B cell (primary cell): ENCODE measurements around the gene DIPK1B. TPM values are rescaled to one million over a fixed set of nuclear protein-coding genes. Genes with fewer than 3 reads are reported as not detected.

Experiments
- ATAC-seq: fragments of 200-7000 bp; cut with Tn5 transposase; one replicate; pipeline ENCODE4 v1.10.0; 2021; ENCODE audit warnings: low read depth, mild to moderate bottlenecking, moderate number of reproducible peaks, moderate library complexity
- CTCF ChIA-PET: fragments of 350-600 bp; sonication (Branson Sonifier 250); formaldehyde crosslinking; loops from one replicate; lab custom pipeline; 2021; ENCODE audit warnings: antibody characterized with exemption, inconsistent platforms; lab: Charles Lee
- POLR2A ChIA-PET: fragments of 350-600 bp; sonication (Branson Sonifier 250); formaldehyde crosslinking; loops from one replicate; lab custom pipeline; 2021; ENCODE audit warnings: antibody characterized with exemption; lab: Charles Lee
- DNase-seq: peaks from one replicate; pipeline ENCODE4 v3.0.0; 2013
- H2AFZ ChIP-seq: 2 replicates; pipeline ENCODE4 v1.6.1; 2012; ENCODE audit warnings: mild to moderate bottlenecking, low read depth, low read length; ENCODE audit not compliant: insufficient read depth, poor library complexity, severe bottlenecking
- H3K27ac ChIP-seq, 2 donors: 1 replicate in 1 of 2; 2 replicates in 1 of 2; pipeline ENCODE4 v1.5.1; 2012 to 2013; ENCODE audit warnings: low read length in 2 of 2, mild to moderate bottlenecking in 2 of 2, moderate library complexity in 1 of 2
- H3K27me3 ChIP-seq, 4 experiments: fragments of 200-600 bp in 1 of 4; sonication (generic) in 1 of 4; replicated peaks in 1 of 4; 1 replicate in 2 of 4; 2 replicates in 2 of 4; pipeline versions ENCODE4 v1.6.1 to v1.7.0; 2013 to 2016; ENCODE audit warnings: low read length in 3 of 4, mild to moderate bottlenecking in 2 of 4, mixed read lengths in 1 of 4, moderate library complexity in 1 of 4; ENCODE audit not compliant: insufficient read depth in 4 of 4, control insufficient read depth in 3 of 4; ENCODE audit errors: control extremely low read depth in 1 of 4
- H3K36me3 ChIP-seq, 2 experiments: replicated peaks in 1 of 2; 1 replicate in 1 of 2; 2 replicates in 1 of 2; pipeline versions ENCODE4 v1.6.1 to v1.7.1; 2013; ENCODE audit warnings: low read length in 1 of 2; ENCODE audit not compliant: insufficient read depth in 2 of 2, control insufficient read depth in 1 of 2; ENCODE audit errors: control extremely low read depth in 1 of 2, extremely low read depth in 1 of 2
- H3K4me1 ChIP-seq, 2 donors: fragments of 200-600 bp in 1 of 2; sonication (generic) in 1 of 2; 1 replicate in 1 of 2; 2 replicates in 1 of 2; pipeline versions ENCODE4 v1.5.1 to v1.6.1; 2013 to 2017; ENCODE audit warnings: low read length in 2 of 2; ENCODE audit not compliant: control insufficient read depth in 2 of 2, insufficient read depth in 2 of 2
- H3K4me2 ChIP-seq: replicated peaks from 2 replicates; pipeline ENCODE3; 2012; ENCODE audit warnings: mild to moderate bottlenecking, low read depth, low read length; ENCODE audit not compliant: poor library complexity, severe bottlenecking
- H3K4me3 ChIP-seq, 5 experiments: fragments of 200-600 bp in 1 of 5; sonication (generic) in 1 of 5; 1 replicate in 3 of 5; 2 replicates in 2 of 5; pipeline versions ENCODE4 v1.5.1 to v1.7.0; 2011 to 2016; ENCODE audit warnings: low read length in 4 of 5, mild to moderate bottlenecking in 4 of 5, low read depth in 2 of 5, control low read depth in 1 of 5, moderate library complexity in 1 of 5; ENCODE audit not compliant: insufficient read depth in 1 of 5; ENCODE audit errors: control extremely low read depth in 1 of 5, extremely low read depth in 1 of 5
- H3K79me2 ChIP-seq: fragments of 200-600 bp; sonication (generic); one replicate; pipeline ENCODE4 v1.6.0; 2016; ENCODE audit warnings: low read length; ENCODE audit not compliant: control insufficient read depth, insufficient read depth
- H3K9ac ChIP-seq: fragments of 200-600 bp; sonication (generic); 2 replicates; pipeline ENCODE4 v1.6.1; 2017; ENCODE audit warnings: mild to moderate bottlenecking, low read length, moderate library complexity
- H3K9me3 ChIP-seq, 3 donors: one replicate each; pipeline versions ENCODE4 v1.6.1 to v1.7.1; 2013; ENCODE audit warnings: low read length in 2 of 3; ENCODE audit not compliant: control insufficient read depth in 2 of 3, insufficient read depth in 1 of 3; ENCODE audit errors: control extremely low read depth in 1 of 3
- H4K20me1 ChIP-seq: 2 replicates; pipeline ENCODE4 v1.6.0; 2012; ENCODE audit warnings: mild to moderate bottlenecking, low read length; ENCODE audit not compliant: insufficient read depth, control insufficient read depth, poor library complexity, severe bottlenecking
- H3K27ac Mint-ChIP-seq: one replicate; pipeline ENCODE4 v1.8.0; 2021; ENCODE audit warnings: mixed read lengths
- H3K27me3 Mint-ChIP-seq: one replicate; pipeline ENCODE4 v1.8.0; 2021; ENCODE audit warnings: mixed read lengths
- H3K4me1 Mint-ChIP-seq: one replicate; pipeline ENCODE4 v1.8.0; 2021; ENCODE audit warnings: mixed read lengths
- H3K4me3 Mint-ChIP-seq: one replicate; pipeline ENCODE4 v1.8.0; 2021; ENCODE audit warnings: mixed read lengths
- H3K9me3 Mint-ChIP-seq: one replicate; pipeline ENCODE4 v1.8.0; 2022; ENCODE audit warnings: mixed read lengths; ENCODE audit not compliant: insufficient read depth
- EZH2 ChIP-seq: IDR thresholded peaks from 2 replicates; pipeline ENCODE4 v1.6.1; 2012; ENCODE audit warnings: borderline replicate concordance, low read depth, mild to moderate bottlenecking, moderate library complexity, low read length; ENCODE audit not compliant: insufficient read depth, poor library complexity, severe bottlenecking
- WGBS: methylation state at CpG from one replicate; pipeline ENCODE4 v1.1.5; 2013; ENCODE audit warnings: missing lambda C conversion rate; ENCODE audit not compliant: insufficient coverage; 5-methylcytosine and 5-hydroxymethylcytosine counted together
- intact Hi-C: fragments of 100-400 bp; cut with micrococcal nuclease; formaldehyde crosslinking; loops from one replicate; pipeline ENCODE4 v1.10.0; 2022
- polyA plus RNA-seq: library from polyadenylated mRNA; depleted of rRNA; stranded (reverse); fragments of >200 nt; gene quantifications from 2 replicates; pipeline ENCODE4 v1.2.3, GENCODE V29; 2012
- total RNA-seq, 2 donors: library from RNA; stranded (reverse); fragments of 120-200 nt in 1 of 2; gene quantifications; 1 replicate in 1 of 2; 2 replicates in 1 of 2; pipeline versions ENCODE4 v1.2.3 to v1.2.4, GENCODE V29; 2013 to 2022
- TF ChIP-seq, protein P1 (sequence below): fragments of 200-600 bp; IDR thresholded peaks from one replicate; pipeline ENCODE4 v1.8.0; 2022; ENCODE audit warnings: antibody characterized with exemption, mild to moderate bottlenecking

Gene DIPK1B
- total and polyA plus RNA-seq, 2 donors (not counting 1 experiment from before 2014, with no cell fraction given), result 9.6 TPM

DNA sequence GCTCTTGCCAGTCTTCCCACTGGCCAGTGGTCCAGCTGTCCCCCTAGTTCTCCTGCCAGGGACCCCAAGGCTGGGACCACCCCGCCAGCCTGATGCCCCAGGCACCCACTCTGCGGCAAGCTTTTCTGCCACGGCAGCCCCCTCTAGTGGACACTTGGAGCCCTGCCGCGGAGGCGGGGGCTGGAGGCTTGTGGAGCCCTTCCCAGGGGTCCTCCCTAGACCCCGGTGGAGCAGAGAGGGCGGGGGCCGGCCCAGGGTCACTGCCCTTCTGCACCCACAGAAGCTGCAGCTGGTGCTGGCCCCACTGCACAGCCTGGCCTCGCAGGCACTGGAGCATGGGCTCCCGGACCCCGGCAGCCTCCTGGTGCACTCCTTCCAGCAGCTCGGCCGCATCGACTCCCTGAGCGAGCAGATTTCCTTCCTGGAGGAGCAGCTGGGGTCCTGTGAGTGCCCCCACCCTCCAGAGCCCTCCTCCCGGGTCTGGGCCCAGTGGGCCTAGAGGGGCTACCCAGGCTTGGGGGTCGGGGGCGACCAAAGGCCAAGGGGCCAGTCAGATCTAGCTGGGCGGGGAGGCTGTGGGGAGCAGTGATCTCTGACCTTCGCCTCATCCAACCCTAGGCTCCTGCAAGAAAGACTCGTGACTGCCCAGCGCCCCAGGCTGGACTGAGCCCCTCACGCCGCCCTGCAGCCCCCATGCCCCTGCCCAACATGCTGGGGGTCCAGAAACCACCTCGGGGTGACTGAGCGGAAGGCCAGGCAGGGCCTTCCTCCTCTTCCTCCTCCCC is 40.5 kb upstream of the DIPK1B start:
- H3K9ac ChIP-seq, result no peak overlapping the region
- intact Hi-C loops, result no loop called here
- POLR2A ChIA-PET, result interaction anchor here (0.5 to 0.6 kb wide), 3 partner anchors 24 to 456 kb away, joined by 4 to 19 read pairs (median 15); no protein-coding TSS in a partner anchor

More for the DNA sequence above, 40.5 kb upstream of the DIPK1B start:
- Histone ChIP-seq H2AFZ (no peak overlapping the region), H3K27me3 (peaks cover 0 to 15% (median 5%) of the 10 kb centered on the region in 4 experiments), H3K4me3 (no peak overlapping the region), H3K27ac (no peak overlapping the region), H3K36me3 (peaks cover 0 to 12% of the 10 kb centered on the region in 2 experiments), H4K20me1 (peaks cover 8% of the 10 kb centered on the region), H3K79me2 (no peaks in the 10 kb centered on the region), H3K4me2 (no peak overlapping the region), H3K4me1 (peaks cover 0 to 5% of the 10 kb centered on the region in 2 donors), H3K9me3 (no peaks in the 10 kb centered on the region)
- H3K27ac Mint-ChIP-seq, result no peak overlapping the region
- TF ChIP-seq, protein P1, sequence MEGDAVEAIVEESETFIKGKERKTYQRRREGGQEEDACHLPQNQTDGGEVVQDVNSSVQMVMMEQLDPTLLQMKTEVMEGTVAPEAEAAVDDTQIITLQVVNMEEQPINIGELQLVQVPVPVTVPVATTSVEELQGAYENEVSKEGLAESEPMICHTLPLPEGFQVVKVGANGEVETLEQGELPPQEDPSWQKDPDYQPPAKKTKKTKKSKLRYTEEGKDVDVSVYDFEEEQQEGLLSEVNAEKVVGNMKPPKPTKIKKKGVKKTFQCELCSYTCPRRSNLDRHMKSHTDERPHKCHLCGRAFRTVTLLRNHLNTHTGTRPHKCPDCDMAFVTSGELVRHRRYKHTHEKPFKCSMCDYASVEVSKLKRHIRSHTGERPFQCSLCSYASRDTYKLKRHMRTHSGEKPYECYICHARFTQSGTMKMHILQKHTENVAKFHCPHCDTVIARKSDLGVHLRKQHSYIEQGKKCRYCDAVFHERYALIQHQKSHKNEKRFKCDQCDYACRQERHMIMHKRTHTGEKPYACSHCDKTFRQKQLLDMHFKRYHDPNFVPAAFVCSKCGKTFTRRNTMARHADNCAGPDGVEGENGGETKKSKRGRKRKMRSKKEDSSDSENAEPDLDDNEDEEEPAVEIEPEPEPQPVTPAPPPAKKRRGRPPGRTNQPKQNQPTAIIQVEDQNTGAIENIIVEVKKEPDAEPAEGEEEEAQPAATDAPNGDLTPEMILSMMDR, result peak; percentile 85
- no peak for TF ChIP-seq EZH2
- no peaks in the 10 kb centered on the region for H3K9me3 Mint-ChIP-seq
- peak; percentile 52 for ATAC-seq
- peaks cover 3% of the 10 kb centered on the region for H3K4me1 Mint-ChIP-seq
- CTCF ChIA-PET, result interaction anchor here (0.6 to 2.9 kb wide), 13 partner anchors 10 to 876 kb away, joined by 3 to 17 read pairs (median 4); no protein-coding TSS in a partner anchor
- no peak overlapping the region for H3K4me3 Mint-ChIP-seq
- peaks cover 5% of the 10 kb centered on the region for H3K27me3 Mint-ChIP-seq
- peak; percentile 60 for DNase-seq
- 75% methylated on average over 27 of the region's 27 CpGs for WGBS
